Measurements from ENCODE around the gene TTLL11. TPM values are rescaled to one million over a fixed set of nuclear protein-coding genes. Genes with fewer than 3 reads are reported as not detected.

TTLL11 gene
- total RNA-seq, 1 experiment from 2014 or later, result 2.3 TPM

DNA sequence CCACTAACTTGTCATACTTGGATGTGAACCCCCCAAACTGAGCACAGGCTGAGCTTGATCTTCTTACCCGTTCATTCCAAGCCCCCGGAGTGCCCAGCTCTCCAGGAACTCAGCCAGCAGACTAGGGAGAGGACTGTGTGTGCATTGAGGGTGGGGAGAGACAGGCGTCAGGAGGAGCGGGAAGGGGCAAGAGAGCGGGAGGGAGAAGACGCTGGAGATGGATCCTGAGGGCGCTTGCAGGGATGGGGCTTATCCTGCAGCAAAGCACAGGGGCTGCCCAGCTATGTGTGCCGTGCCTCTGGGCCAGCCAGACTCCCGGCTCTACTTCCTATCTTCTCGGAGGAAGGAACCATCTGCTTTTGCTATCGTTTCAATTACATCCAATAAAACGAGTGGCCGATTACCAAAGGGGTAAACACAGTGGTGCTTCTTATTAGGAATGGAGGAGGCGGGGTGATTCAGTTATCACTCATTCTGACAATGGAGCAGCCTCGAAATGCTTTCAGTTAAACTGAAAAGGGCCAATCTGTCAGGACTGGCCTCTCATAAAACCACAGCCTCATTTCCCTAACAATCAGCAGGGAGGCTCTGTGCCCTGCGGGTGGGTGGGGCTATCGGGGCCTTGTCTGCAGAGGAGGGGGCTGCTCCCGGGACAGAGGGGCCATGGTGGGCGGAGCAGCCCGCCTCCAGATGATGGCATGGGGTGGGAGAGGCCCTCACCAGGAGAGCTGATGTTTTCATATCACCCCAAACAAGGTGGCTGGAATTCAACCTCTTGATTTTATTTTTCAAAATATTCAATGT lies 273.5 kb downstream of the TTLL11 start:
- TF ChIP-seq EZH2 (IDR thresholded peaks at IDR 0.05; ENCODE audit: low read depth), result no peak
- no peak for TF ChIP-seq CTCF (conservative IDR thresholded peaks at IDR 0.05)
- Histone ChIP-seq H3K9me3 (ENCODE audit: insufficient read depth, low read depth) (no peaks in the 10 kb centered on the region), H3K36me3 (ENCODE audit: low read depth) (no peaks in the 10 kb centered on the region), H2AFZ (no peak overlapping the region), H3K4me2 (no peak overlapping the region), H3F3A (ENCODE audit: insufficient read depth, low read depth) (no peaks in the 10 kb centered on the region), H3K4me3 (no peak overlapping the region), H3K9me2 (ENCODE audit: insufficient read depth) (no peaks in the 10 kb centered on the region), H4K20me1 (ENCODE audit: insufficient read depth) (no peaks in the 10 kb centered on the region), H3K79me2 (ENCODE audit: low read depth) (no peaks in the 10 kb centered on the region), H3K27me3 (ENCODE audit: insufficient read depth, low read depth) (no peaks in the 10 kb centered on the region), H3K4me1 (replicated peaks; ENCODE audit: insufficient read depth) (no peaks in the 10 kb centered on the region), H3K27ac (no peak overlapping the region)
- DNase-seq, result no peak
- BruUV-seq (replicated peaks), result no TSS peak
- POLR2A ChIA-PET (ENCODE audit: unreplicated experiment), result no interaction called here
- CTCF ChIA-PET, result no interaction called here
- intact Hi-C loops (cut with micrococcal nuclease; ENCODE audit: unreplicated experiment), result no loop called here

- ChIA-PET POLR2A (ENCODE audit: unreplicated experiment) (no interaction called here), CTCF (interaction anchor here (0.6 kb wide), 1 partner anchor 540 kb away, joined by 6 read pairs; no protein-coding TSS in a partner anchor)
- H4K20me1 ChIP-seq (ENCODE audit: insufficient read depth), result no peaks in the 10 kb centered on the region
- BruUV-seq (replicated peaks), result no TSS peak
- no peak for TF ChIP-seq EZH2 (IDR thresholded peaks at IDR 0.05; ENCODE audit: low read depth)
- TF ChIP-seq CTCF (conservative IDR thresholded peaks at IDR 0.05), result no peak
- no peaks in the 10 kb centered on the region for H3K36me3 ChIP-seq (ENCODE audit: low read depth)
- H3K4me2 ChIP-seq, result no peak overlapping the region
- no peaks in the 10 kb centered on the region for H3F3A ChIP-seq (ENCODE audit: insufficient read depth, low read depth)
- no peaks in the 10 kb centered on the region for H3K4me1 ChIP-seq (replicated peaks; ENCODE audit: insufficient read depth)
- no peaks in the 10 kb centered on the region for H3K79me2 ChIP-seq (ENCODE audit: low read depth)
- no peak overlapping the region for H2AFZ ChIP-seq
- intact Hi-C loops (cut with micrococcal nuclease; ENCODE audit: unreplicated experiment), result no loop called here
- no peak for DNase-seq
- no peaks in the 10 kb centered on the region for H3K9me2 ChIP-seq (ENCODE audit: insufficient read depth)
- H3K9me3 ChIP-seq (ENCODE audit: insufficient read depth, low read depth), result no peaks in the 10 kb centered on the region
- H3K27me3 ChIP-seq (ENCODE audit: insufficient read depth, low read depth), result no peaks in the 10 kb centered on the region
- no peak overlapping the region for H3K4me3 ChIP-seq
- no peak overlapping the region for H3K27ac ChIP-seq
Measured at GRCh38 chr9:121818841-121819427, 274.2 kb downstream of the TTLL11 start.

DNA sequence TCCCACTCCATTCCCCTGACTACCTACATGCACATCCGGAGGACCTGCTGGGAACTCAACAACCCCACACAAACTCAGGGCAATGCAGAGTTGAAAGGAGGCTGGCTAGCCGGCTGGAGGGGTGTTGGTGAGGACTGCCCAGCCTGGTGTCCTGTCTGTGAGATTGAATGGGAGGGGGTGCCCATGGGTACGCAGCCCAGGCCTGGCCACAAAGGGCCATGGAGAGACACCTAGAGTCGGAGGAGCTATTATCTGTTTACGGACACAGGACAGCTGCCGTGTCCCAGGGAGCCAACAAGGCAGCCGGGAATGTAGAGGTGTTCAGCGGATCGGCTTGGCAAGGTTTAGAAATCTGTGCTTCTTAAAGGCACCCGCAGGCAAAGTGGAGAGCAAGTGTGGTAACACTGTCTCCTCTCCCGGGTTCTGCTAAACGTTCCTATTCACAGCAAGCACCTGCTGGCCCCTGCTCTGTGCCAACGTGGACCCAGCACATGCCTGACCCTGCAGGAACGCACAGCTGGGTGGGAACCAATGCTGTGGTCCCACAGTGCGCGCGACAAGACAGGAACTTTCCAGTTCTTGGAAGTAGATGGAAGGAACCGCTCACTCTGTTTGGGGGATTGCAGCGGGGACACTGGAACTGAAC lies 275.0 kb downstream of the TTLL11 start:
- TF ChIP-seq CTCF (conservative IDR thresholded peaks at IDR 0.05) (no peak), EZH2 (IDR thresholded peaks at IDR 0.05; ENCODE audit: low read depth) (no peak)
- Histone ChIP-seq H3K4me3 (no peak overlapping the region), H3K27me3 (ENCODE audit: insufficient read depth, low read depth) (no peaks in the 10 kb centered on the region), H4K20me1 (ENCODE audit: insufficient read depth) (no peaks in the 10 kb centered on the region), H3K9me3 (ENCODE audit: insufficient read depth, low read depth) (no peaks in the 10 kb centered on the region), H3K9me2 (ENCODE audit: insufficient read depth) (no peaks in the 10 kb centered on the region), H3F3A (ENCODE audit: insufficient read depth, low read depth) (no peaks in the 10 kb centered on the region), H3K4me2 (no peak overlapping the region), H3K27ac (no peak overlapping the region), H3K36me3 (ENCODE audit: low read depth) (no peaks in the 10 kb centered on the region), H2AFZ (no peak overlapping the region), H3K4me1 (replicated peaks; ENCODE audit: insufficient read depth) (no peaks in the 10 kb centered on the region), H3K79me2 (ENCODE audit: low read depth) (no peaks in the 10 kb centered on the region)
- POLR2A ChIA-PET (ENCODE audit: unreplicated experiment), result no interaction called here
- CTCF ChIA-PET, result interaction anchor here (0.6 kb wide), 1 partner anchor 541 kb away, joined by 6 read pairs; no protein-coding TSS in a partner anchor
- BruUV-seq (replicated peaks), result no TSS peak
- no peak for DNase-seq
- intact Hi-C loops (cut with micrococcal nuclease; ENCODE audit: unreplicated experiment), result no loop called here

All from PC-9 (cell line).